HG02981 (cell line): Measurements from ENCODE around the gene TMED7.
A peak's percentile ranks its signal among the peaks of the same experiment; 100 is the strongest.

Experiments used
- ATAC-seq: cut with Tn5 transposase; IDR thresholded peaks from one replicate; pipeline ENCODE4 v1.9.1; 2021; ENCODE audit warnings: mild to moderate bottlenecking, moderate library complexity; ENCODE audit not compliant: unreplicated experiment

TMED7 gene

GRCh38 chr5:115585265-115585664, 40.6 kb downstream of the TMED7 start:
- no peak for ATAC-seq

GRCh38 chr5:115584501-115584900, 41.3 kb downstream of the TMED7 start:
- no peak for ATAC-seq

GRCh38 chr5:115583474-115583873, 42.4 kb downstream of the TMED7 start:
- ATAC-seq, result no peak

- no peak for ATAC-seq
Measured at GRCh38 chr5:115580941-115581340, 44.9 kb downstream of the TMED7 start.

GRCh38 chr5:115579747-115580173, 46.1 kb downstream of the TMED7 start:
- ATAC-seq, result peak; percentile 58

- peak; percentile 1 for ATAC-seq
Measured at GRCh38 chr5:115579216-115579615, 46.6 kb downstream of the TMED7 start.

DNA sequence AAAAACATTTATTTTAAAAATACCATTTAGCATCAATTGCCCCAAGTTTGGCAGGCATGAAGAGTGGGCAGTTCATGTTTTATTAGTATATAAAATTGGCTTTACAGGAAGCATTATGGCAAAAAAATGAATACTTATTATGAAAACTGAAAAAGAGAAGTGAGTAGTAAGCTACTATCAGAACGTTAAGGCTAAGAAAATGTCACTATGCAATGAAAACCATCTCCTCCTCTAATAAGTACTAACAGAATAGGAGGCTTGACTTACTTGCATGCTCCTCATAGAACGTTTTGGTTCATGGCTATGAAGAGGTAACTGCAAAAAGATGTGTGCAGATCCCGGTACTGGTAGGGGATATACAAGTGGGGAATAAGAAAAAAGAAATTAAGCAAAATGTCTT, 47.2 kb downstream of the TMED7 start:
- peak; percentile 54 for ATAC-seq

GRCh38 chr5:115577741-115578140, 48.1 kb downstream of the TMED7 start:
- ATAC-seq, result no peak

DNA sequence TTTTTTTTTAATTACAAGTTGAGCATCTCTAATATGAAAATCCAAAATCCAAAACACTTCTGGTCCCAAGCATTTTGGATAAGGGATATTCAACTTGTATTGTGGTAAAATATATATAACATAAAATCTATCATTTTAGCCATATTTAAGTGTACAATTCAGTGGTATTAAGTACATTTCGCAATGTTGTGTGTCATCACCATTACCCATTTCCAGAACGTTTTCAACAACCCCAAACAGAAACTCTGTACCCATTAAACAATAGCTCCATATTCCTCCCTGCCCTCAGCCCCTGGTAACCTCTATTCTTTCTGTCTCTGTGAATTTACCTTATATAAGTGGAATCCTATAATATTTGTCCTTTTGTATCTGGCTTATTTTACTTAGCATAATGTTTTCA, 48.5 kb downstream of the TMED7 start:
- no peak for ATAC-seq

DNA sequence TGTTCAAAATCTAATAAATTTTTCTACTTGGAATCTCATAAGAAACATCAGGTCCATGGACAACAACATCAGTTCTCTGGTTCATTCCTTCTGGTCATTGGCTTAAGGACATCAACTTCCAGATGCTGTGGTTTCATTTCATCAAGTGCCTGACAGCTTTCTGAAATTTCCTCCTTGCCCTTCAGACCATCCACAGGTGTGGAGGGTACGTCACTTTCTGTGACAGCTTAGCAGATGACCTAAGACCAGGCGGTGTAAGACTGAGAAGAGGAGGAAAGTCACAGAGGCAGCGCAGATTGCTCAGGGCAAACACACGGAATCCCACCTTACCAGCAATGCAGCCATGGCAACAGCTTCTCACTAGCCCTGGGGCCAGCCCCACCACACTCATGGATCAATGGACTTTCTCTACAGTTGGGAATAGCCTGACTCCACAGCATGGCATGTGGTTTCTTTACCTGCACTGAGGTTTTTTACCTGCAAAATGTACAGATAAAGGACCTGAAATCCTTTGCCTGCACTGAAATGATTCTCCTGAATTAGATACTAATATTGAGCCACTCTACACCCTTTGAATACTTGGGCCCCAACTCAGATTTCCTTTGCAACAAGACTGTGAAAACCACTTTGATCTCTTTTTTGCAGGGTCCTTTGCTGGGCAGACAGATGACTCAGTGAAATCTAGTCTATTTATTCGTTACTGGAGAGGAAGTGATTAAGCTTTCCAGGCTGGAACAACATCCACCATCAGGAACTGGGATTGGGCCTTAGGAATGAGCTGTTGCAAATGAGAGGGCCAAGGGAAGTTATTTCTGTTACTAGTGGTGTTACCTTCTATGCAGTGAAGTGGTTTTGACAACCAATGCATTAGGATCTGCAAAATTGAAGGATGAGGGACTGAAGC, 50.4 kb downstream of the TMED7 start:
- peak; percentile 34 for ATAC-seq

DNA sequence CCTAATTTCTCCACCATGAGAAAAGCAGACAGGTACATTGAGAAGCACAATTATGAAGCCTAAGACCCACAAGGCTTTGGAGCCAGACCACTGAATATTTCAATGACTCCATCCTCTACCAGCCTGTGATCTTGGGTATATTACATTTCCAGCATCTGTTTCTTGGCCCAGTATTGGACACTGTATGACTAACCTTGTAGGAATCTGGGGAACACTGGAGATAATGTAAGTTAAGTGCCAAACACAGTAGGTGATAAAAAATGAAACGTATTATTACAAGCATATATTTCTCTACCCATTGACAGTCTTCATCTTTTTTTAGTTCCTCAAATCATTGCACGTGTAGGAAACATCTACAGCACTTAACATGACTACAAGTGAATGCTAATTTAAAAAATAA, 52.7 kb downstream of the TMED7 start:
- no peak for ATAC-seq

- ATAC-seq, result no peak
Measured at GRCh38 chr5:115571441-115571878, 54.4 kb downstream of the TMED7 start.

- ATAC-seq, result no peak
Measured at GRCh38 chr5:115568668-115569067, 57.2 kb downstream of the TMED7 start.

- no peak for ATAC-seq
Measured at GRCh38 chr5:115565233-115565632, 60.6 kb downstream of the TMED7 start.
